Prostate gland (tissue), 2 donors: ENCODE results near the gene CFAP46.

Experiments
- CTCF ChIP-seq, 4 experiments: fragments of 200-600 bp in 2 of 4; fragments of 450-650 bp in 2 of 4; sonication (generic) in 2 of 4; IDR thresholded peaks; 1 replicate in 3 of 4; 2 replicates in 1 of 4; pipeline ENCODE4 v1.5.1; 2016 to 2019; ENCODE audit warnings: antibody characterized with exemption in 4 of 4, mild to moderate bottlenecking in 2 of 4, moderate library complexity in 2 of 4
- POLR2A ChIP-seq: fragments of 450-650 bp; IDR thresholded peaks from one replicate; pipeline ENCODE4 v1.6.1; 2016; ENCODE audit warnings: antibody characterized with exemption, mild to moderate bottlenecking

DNA sequence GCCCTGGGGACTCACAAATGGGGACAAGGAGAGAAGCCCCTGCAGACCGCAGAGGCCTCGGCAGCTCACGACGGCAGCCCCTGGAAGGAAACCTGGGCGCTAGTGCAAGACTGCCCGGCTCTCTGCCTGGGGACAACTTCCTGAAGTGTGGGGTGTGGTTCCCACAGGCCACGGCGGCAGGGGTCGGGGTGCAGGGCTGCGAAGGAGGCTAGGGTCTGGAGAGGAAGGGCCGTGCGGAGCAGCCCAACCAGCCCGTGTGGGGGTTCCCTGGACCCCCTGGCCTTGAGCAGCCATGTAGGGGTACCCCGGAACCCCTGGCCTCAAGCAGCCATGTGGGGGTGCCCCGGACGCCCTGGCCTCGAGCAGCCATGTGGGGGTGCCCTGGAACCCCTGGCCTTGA, 19.5 kb downstream of the CFAP46 start:
- TF ChIP-seq CTCF (IDR thresholded peaks at IDR 0.05) (no peak), POLR2A (no peak)
